Hematopoietic multipotent progenitor cell treated with erythropoietin and hydrocortisone succinate and interleukin-3 and kit ligand, for 8 days (in vitro differentiated cells): ENCODE measurements around the gene GALNT2.
A peak's percentile ranks its signal among the peaks of the same experiment; 100 is the strongest.

Experiments
- DNase-seq: peaks from one replicate; pipeline ENCODE4 v3.0.0-alpha.2; 2015

Gene GALNT2

GRCh38 chr1:230267338-230268065 is 200.5 kb downstream of the GALNT2 start:
- DNase-seq: no peak

GRCh38 chr1:230268371-230269170 is 201.5 kb downstream of the GALNT2 start:
- peak; percentile 81 for DNase-seq

DNA sequence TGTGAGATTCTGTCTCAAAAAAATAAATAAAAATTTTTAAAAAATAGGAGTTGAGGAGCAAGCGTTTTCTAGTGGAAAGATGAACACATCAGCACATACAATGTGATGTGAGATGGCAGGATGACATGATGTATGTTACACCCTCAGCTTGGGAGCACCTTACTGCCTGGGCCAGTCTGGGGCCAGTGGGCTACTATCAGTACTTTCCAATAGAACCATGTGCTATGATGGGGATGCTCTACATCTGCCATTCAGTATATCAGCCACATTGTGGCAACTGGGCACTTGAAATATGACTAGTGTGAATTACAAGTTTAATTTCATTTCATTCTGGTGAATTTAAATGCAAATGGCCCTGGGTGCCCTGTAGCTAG is 203.1 kb downstream of the GALNT2 start:
- DNase-seq: no peak

DNA sequence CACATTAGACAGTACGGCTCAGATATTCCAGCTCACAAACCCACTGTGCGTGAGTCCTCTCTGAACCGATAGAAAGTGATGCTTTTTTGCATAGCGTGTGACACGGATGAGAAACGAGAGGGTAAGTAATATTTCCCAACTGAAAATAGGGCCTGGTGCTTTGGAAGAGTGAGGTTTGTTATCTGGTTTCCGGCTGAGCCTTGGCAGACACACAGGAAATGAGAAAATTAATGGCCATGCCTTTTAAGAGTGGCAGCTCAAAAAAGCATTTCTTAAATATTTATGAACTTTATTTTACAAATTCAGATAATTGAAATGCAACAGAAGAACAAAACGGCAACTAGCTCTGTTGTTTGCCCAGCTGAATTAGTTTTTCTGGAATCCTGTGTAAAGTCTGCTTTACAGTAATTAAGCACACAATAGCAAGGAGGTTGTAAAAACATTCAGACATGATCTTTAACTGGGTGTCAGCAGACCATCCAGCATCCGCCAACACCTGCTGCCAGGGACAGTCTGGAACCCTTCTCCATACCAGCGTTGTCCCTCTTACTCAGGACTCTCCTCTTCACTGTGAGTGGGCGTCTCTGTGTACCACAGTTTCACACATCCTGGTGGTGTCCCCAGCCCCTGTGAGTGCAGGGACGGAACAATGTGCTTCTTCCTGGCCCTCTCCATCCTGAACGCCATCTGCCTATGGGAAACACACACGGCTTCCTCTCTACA is 203.7 kb downstream of the GALNT2 start:
- peak; percentile 86 for DNase-seq

- DNase-seq: no peak
Observed at GRCh38 chr1:230271300-230272035, 204.4 kb downstream of the GALNT2 start.

DNA sequence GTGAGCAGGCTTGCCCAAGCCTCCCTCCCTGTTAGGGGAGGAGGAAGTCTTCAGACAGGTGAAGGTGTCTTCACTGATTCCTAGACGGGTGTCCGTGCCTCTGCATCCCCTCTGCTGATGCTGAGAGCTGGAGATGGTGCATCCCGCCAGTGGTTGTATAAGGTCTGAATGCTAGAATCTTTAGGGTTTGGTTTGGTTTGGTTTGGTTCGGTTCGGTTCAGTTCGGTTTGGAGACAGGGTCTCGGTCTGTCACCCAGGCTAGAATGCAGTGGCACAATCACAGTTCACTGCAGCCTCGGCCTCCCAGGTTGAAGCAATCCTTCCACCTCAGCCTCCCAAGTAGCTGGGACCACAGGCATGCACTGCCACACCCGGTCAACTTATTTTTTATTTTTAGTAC is 205.5 kb downstream of the GALNT2 start:
- DNase-seq: no peak

DNA sequence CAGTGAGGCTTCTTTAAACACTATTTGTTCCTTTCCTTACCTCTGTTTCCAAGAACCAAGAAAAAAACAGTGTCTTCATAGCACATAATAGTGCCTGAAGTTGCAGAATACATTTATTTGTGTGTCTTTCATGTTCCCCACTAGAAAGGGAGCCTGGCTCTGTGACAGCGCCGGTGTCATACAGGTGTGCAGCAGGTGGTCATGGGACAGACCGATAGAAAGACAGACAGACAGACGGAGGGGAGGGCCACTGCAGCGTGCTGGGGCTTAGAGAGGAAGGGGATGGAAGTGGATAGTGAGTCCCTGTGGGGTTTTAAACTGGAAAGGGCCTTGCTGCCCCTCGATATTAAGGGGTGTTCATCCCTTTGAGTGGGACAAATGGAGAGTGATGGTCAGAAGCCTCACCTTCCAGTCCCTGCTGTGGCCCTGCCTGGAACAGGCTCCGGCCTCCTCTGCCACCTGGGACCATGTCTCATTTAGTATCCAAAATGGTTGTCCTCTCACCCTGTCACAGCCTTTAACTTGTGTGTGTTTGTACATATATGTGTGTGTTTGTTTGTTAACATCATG is 206.2 kb downstream of the GALNT2 start:
- no peak for DNase-seq

- no peak for DNase-seq
Observed at GRCh38 chr1:230274254-230274653, 207.2 kb downstream of the GALNT2 start.

DNA sequence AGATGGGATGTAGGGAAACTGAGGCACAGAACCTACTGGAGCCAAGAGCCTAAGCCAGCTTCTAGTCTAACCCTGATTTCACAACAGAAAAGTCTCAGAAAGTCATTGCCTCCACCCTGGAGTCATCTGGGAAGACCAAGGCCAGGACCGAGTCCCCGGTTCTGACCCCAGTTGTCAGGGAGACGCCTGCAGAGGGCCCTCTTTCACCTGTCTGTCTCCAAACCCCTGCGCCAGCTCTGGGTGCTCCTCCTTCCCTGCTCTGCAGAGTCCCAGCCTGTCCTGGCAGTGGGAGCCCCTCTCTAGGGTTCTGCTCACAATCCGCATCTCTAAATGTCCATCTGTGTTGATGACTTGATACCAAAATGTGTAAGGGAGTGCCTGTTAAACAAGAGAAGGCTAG is 209.4 kb downstream of the GALNT2 start:
- DNase-seq: no peak

DNA sequence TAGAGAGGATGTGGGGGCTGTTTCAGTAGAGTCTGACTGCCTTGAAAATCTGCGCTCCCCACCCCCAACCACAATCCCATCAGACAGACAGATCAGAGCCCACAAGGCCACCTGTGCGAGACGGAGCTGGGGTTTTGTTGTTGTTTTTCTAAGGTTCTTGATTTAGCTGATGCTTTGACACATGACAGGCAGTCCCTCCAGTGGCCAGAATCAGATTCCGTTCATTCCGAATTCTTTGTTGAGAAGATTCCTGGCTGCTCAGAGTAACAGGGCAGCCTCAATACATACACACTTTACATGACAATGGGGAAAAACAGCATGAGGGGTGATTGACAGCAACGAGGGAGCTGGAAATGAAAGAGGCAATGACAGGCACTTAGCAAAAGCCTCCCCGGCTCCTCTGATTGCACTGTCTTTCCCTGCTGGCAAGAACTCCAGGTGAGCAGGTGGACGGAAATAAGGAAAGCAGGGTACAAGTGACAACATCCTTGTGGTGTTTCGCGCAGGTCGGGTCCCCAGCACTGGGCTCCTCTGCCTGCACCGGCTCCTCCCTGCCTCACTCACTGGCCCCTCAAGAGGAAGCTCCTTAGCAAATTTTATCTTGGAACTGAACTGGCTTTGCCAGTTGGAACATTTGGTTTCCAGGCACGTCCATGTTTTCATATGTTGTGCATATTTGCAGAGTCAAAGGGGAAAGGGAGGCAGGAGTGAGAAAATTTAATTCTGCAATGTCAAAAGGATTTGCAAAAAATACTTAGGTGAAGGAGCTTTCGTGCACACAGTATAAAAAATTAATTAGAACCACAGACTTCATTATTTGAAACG is 210.4 kb downstream of the GALNT2 start:
- no peak for DNase-seq

GRCh38 chr1:230278376-230278775 is 211.3 kb downstream of the GALNT2 start:
- DNase-seq: no peak

GRCh38 chr1:230278871-230279582 is 212.0 kb downstream of the GALNT2 start:
- no peak for DNase-seq

DNA sequence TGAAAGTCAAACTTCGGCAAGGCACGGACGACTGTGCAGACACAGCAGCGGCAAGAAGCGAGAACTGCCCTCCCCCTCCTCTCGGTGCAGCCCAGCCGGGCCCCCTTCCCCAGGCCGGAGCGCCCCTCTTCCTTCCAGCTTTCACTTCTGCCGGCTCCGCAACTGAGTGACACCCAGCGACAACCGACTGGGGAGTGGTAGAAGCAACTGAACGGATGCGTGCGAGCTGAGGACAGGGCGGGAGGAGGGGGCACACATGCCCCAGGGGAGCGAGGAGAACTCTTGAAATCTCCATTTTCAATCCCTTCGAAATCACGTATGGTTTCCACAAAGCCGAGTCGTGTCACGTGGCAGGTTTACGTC is 212.5 kb downstream of the GALNT2 start:
- DNase-seq: no peak

DNA sequence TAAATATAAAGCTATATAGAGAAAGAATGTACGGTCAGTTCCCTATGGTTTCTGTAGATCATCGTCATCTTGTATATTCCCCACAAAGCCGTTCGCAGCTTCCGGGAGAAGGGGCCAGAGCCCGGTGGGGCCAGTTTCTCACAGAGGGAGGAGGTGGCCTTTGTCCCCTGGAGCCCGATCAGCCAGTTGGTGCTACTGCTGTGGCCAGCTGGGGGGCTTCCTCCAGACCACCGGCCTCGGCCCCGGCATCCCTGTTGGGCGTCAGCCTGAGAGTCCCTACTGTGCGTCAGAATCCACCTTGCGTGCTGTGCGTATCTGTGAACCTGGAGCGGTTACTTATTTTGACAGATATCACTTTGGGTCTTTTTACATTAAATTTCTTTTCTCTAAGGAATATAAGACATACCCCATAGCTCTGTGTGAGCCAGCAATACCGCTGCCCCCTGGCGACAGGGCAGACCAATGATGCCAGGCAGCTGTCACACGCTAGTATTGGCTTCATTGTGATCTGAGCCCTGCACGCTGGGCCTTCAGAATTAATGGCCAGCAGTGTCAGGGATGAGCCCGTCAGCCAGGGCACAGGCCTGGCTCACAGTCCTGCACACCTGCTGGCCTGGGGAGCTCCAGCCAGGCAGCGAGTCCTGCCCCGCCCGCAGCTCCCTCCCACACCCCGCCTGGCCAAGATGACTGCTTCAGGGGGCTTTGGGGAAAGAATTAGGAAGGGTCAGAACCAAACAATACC is 213.2 kb downstream of the GALNT2 start:
- peak; percentile 59 for DNase-seq

- no peak for DNase-seq
Observed at GRCh38 chr1:230280906-230281413, 213.9 kb downstream of the GALNT2 start.

GRCh38 chr1:230281556-230281955 is 214.5 kb downstream of the GALNT2 start:
- DNase-seq: peak; percentile 71

- peak; percentile 96 for DNase-seq
Observed at GRCh38 chr1:230282157-230282556, 215.1 kb downstream of the GALNT2 start.

GRCh38 chr1:230283678-230284077 is 216.6 kb downstream of the GALNT2 start:
- no peak for DNase-seq

DNA sequence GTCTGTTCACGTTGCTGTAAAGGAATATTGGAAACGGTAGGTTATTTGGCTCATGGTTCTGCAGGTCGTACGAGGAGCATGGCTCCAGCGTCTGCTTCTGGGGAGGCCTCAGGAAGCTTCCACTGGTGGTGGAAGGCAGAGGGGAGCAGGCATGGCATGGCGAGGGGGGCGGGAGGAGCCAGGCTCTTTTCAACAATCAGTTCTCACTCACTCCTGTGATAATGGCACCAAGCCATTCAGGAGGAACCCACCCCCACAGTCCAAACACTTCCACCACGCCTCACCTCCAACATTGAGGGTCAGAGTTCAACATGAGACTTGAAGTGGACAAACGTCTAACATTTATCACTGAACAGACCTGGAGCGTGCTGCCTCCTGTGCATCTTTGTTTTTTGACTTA is 217.9 kb downstream of the GALNT2 start:
- DNase-seq: no peak

DNA sequence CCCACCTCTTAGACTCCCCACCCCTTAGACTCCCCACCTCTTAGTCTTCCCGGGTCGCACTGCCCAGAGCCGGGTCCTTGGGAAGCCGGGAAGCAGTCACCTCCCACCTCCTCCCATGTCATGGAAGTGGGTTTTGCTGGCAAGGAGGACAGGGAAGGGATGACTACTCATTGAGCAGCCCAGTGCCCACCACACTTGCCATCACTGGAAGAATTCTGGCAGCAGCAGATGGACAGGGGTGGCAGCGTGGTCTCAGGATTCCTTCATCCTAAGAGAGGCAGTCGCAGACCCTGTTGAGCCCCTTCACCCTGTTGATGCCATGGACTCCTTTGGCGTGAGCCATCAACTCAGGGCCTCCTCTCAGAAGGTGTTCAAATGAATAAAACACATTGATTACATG is 218.3 kb downstream of the GALNT2 start:
- DNase-seq: no peak
